GM19035 (cell line): Measurements from ENCODE around the gene AKAP5.

Experiments used
- ATAC-seq: cut with Tn5 transposase; IDR thresholded peaks from one replicate; pipeline ENCODE4 v1.9.1; 2021; ENCODE audit not compliant: unreplicated experiment

The AKAP5 gene, protein sequence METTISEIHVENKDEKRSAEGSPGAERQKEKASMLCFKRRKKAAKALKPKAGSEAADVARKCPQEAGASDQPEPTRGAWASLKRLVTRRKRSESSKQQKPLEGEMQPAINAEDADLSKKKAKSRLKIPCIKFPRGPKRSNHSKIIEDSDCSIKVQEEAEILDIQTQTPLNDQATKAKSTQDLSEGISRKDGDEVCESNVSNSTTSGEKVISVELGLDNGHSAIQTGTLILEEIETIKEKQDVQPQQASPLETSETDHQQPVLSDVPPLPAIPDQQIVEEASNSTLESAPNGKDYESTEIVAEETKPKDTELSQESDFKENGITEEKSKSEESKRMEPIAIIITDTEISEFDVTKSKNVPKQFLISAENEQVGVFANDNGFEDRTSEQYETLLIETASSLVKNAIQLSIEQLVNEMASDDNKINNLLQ

GRCh38 chr14:64465191-64465822 lies at the start of gene AKAP5:
Gene AKAP5 (plus strand): TSS chr14:64465499. CDS start chr14:64468395, 2,896 bp downstream.
- ATAC-seq, result peak; percentile 68

- no peak for ATAC-seq
Measured at GRCh38 chr14:64416348-64416932, 48.9 kb upstream of the AKAP5 start.

GRCh38 chr14:64417055-64417770 lies 48.1 kb upstream of the AKAP5 start:
- no peak for ATAC-seq

DNA sequence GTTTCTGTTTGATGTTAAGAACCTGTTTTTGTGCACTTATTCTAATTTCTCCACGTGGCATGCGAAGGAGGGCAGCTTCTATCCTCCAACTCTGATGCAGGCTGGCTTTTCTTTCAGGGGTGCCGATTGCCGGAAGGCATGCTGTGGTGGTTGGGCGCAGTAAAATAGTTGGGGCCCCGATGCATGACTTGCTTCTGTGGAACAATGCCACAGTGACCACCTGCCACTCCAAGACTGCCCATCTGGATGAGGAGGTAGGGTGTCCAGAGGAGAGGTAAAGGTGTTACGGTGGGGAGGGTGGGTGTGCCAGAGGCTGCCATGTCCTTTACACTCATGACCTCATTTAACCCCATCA lies 47.6 kb upstream of the AKAP5 start:
- ATAC-seq, result no peak

DNA sequence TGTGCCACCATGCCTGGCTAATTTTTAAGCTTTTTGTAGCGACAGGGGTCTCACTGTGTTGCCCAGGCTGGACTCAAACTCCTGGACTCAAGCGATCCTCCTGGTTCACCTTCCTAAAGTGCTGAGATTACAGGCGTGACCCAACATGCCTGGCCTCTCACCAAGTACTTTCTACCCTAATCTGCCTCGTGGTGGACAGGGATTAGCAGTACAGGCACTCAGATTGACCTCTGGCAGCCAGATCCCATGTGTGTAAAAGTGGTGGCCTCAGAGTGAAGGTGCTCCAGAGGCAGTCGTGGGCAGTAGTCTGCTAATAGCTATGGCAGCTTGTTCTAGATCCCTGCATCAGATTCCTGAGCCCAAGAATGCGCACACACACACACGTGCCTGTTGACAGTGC lies 46.3 kb upstream of the AKAP5 start:
- no peak for ATAC-seq

DNA sequence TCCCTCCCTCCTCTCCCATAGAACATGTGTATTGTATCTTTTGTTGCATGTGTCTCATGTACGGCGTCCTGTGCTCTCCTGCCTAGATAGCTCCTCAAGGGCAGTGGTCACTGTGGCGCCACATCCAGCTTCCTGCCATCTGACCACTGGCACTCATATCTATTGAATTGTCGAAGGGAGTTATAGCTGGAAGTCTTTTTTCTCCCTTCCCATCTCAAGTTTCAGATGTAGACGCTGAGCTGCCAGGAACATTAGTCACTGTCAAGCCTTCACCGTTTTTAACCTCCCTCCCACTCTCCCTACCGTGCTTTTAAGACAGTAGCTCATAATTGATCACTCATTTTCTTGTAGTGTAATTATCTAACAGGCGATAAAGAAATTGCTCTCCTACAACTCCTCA lies 44.1 kb upstream of the AKAP5 start:
- no peak for ATAC-seq

- no peak for ATAC-seq
Measured at GRCh38 chr14:64422005-64422404, 43.3 kb upstream of the AKAP5 start.

DNA sequence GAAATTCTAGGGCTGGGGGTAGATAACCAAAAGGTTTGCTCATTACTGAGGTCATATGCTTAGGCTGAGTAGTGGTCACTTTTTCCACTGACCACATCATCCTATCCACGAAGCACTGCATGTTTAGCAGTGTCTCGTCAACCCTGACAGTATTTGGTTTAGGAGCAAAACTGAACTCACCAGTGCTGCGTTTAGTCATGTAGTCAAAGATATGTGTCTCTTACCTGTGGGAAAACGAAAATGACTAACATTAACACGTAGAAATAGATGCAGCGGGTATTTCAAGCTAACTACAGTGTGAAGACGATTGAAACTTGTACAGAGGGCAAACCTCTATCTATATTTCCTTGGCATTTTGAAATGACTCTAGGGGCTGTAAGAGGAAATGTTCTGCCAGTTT lies 42.5 kb upstream of the AKAP5 start:
- no peak for ATAC-seq

DNA sequence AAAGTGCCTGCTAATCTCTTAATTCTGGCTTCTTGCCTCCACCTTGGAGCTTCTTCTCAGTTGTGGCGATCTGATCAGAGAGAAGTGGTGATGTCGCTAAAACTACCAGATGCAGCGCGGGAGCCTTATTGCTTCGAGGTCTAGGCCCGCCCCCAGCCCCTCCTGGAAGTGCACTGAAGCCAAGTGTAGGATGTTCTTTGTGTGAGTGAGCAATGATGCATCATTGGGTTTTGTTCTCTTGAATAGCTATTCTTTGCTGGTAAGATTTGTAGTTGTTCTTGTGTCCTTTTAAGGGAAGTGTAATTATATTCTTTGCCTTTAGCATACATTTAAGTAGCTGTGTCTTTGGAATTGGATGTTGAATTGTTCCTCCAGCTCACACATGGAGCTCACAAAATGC lies 41.3 kb upstream of the AKAP5 start:
- ATAC-seq, result no peak

DNA sequence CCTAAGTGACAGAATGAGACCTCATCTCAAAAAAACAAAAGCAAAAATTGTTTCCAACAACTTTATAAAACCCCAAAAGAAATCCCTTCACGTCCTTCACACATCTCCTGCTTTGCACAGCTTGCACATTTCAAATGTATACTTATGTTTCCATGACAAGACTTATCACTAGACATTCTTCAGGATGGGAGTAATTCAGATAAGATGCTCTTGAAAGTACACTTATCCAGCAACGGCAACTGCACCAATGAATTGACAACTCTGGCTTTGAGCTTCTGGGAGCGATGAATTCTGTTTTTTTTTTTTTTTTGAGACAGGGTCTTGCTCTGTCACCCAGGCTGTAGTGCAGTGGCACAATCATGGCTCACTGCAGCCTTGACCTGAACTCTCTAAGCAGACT lies 30.8 kb upstream of the AKAP5 start:
- no peak for ATAC-seq

GRCh38 chr14:64438181-64438841 lies 27.0 kb upstream of the AKAP5 start:
- no peak for ATAC-seq

DNA sequence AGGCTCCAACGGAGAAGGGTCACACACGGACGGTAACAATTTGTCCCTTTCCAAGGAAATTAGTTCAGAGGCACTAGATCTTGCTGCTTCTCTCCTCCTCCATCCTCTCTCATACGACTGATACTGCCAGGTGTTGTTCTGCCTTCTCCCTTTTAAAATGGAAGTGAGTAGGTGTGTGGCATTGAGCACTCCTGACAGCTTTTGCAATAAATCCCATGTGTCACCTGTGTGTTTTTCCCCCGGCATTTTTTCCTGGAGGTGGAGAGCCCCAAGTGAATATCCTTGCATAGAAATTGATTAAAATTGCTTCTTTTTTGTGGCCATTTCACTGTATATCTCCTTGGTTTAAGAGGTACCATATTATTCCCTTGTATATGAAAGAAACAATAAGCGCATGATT lies 26.2 kb upstream of the AKAP5 start:
- no peak for ATAC-seq

DNA sequence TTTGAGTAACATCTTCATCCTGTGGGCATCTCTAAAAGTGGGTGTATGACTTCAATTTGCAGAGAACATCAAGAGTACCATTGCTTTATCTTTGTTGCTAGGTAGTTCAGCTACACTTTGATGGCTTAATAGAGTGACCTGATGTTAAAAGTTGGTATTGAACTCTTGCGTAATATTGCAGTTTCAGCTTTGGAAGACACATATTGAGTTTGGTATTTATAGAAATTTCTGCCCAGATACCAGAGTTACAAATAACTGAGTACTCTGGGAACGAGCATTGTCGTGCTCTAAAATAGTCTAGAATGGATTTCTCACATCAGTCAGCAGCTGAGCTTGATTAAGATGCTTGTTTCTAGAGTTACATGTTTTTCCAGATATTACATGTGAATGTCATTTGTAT lies 24.8 kb upstream of the AKAP5 start:
- no peak for ATAC-seq

- no peak for ATAC-seq
Measured at GRCh38 chr14:64442300-64442988, 22.9 kb upstream of the AKAP5 start.

- ATAC-seq, result no peak
Measured at GRCh38 chr14:64444140-64444539, 21.2 kb upstream of the AKAP5 start.

- ATAC-seq, result peak; percentile 95
Measured at GRCh38 chr14:64444984-64445845, 20.1 kb upstream of the AKAP5 start.

DNA sequence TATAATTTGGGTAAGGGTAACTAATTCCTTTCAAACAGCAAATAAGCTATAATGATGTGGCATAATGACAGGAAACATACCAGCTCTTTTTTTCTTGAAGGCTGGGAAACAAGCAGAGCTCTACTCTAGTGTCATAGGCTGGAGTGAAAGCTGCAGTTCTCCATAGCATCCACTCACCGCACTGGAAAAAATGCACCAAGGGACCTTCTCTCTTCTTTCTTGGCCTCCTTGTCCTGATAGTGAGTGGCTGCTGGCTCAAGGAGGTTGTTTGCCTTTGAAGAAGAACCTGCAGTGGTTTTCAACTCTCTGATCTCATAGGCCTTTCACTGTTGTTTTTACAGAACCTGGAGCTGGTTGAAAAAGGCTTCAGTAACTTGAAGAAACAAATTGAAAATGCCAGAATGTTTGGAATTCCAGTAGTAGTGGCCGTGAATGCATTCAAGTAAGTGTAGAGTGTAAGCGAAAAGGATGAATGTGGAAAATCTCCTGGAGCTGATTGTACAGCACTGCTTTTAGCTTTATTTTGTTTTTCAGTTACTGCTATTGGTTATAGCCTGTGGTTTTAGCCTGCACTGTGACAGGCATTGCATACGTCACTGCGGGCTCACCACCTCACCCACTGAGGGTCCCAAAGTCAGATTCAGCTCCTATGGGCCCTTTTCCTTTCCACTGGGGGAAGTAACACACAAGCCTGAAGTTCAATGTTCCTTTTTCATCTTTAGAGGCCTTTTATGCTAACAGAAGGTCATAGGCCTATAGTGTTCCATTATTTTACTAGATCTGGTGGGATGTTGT lies 17.2 kb upstream of the AKAP5 start:
- no peak for ATAC-seq

GRCh38 chr14:64450255-64450654 lies 15.0 kb upstream of the AKAP5 start:
- ATAC-seq, result no peak

- ATAC-seq, result no peak
Measured at GRCh38 chr14:64454671-64455070, 10.6 kb upstream of the AKAP5 start.
